Stimulated activated naive CD4-positive, alpha-beta T cell (primary cell): ENCODE results near the gene H19.

Experiments
- DNase-seq, 6 experiments: peaks; one replicate each; lab custom pipeline; 2025; lab: John Stamatoyannopoulos, UW

The H19 gene

GRCh38 chr11:1982873-1983600 lies 14.6 kb downstream of the H19 start:
- no peak for DNase-seq

DNA sequence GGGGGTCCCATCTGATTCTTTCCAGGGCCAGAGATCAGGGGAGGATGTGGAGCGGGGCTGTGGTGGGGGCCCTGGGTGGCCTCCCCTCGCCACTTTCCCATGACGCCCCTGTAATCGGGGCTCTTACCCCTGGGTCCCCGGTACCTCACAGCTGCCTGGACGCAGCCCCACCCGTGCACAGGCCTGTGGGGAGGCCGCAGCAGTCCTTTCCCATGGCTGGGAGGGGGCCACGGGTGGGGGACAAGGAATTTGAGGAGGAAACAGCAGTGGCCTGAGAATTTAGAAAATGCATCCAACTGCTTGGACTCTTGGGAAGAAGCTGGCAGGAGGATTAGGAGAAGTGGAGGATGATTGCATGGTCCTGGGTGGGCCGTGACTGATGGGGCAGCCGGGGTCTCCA lies 18.0 kb downstream of the H19 start:
- no peak for DNase-seq

- no peak for DNase-seq
Observed at GRCh38 chr11:1978720-1979473, 18.7 kb downstream of the H19 start.

DNA sequence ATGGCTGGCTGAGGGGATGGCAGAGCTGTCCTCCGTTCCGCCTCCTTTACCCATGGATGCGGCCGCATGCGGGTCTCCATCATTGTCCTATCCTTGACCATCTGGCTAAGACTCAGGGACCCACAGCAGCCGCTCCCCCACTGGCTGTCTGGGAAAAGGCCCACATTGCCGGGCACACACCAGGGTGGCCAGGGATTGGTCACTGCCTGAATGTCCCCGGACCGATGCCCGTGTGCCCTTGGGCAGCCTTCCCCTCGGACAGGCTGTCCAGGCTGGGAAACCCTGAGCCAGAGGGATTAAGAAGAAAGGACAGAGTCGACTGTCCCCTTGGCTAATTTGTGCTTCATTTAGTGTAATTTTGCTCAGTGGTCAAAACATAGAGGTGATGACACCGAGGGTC lies 22.5 kb downstream of the H19 start:
- DNase-seq, result no peak

- DNase-seq, result no peak
Observed at GRCh38 chr11:1970956-1971355, 26.7 kb downstream of the H19 start.

GRCh38 chr11:1969776-1970175 lies 27.9 kb downstream of the H19 start:
- DNase-seq, result no peak

GRCh38 chr11:1969035-1969434 lies 28.6 kb downstream of the H19 start:
- DNase-seq, result no peak

GRCh38 chr11:1968454-1969002 lies 29.1 kb downstream of the H19 start:
- DNase-seq, result no peak

DNA sequence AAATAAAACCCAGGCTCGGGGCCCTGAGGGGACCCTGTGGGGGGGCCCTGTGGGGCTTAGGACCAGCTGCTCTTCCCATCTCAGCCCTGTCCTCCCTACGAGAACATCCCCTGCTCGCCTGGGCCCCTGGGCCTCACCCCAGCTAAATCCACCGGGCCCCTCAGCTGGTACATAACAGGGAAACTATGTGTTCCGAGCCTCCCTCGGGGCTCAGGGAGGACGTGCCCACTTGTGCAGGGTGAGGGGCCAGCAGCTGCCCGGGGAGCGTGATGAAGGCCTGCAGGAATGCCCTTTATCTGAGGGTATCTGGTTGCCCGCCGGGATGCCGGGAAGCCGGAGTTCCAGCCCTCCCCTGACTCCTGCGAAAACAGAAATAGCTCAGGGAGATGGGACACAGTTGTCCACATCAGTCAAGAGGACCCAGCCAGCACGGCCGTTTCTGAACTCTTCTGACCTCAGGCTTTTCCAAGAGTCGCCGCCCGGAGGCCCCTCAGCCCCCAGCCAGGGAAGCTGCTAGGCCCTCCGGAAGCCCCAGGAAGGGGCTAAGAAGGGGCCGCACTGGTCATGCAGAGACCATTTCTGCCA lies 29.9 kb downstream of the H19 start:
- no peak for DNase-seq

DNA sequence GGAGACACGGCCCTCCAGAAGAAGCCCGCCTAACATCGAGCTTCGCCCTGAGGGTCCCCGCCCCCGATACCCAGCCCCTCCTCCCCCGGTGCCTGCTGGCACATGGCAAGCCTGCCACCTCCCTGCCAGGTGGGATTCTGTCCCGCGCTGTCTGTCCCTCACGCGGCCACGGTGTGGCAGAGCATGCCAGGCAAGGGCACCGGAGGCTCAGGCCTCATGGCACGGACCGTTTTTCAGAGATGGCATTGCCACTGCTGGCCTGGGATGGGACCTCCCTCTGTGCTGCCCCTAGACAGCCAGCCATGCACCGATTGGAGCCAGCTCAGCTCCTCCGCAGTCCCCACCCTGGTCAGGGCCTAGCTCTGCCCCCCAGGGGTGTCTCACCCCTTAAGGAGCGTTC lies 31.1 kb downstream of the H19 start:
- no peak for DNase-seq

DNA sequence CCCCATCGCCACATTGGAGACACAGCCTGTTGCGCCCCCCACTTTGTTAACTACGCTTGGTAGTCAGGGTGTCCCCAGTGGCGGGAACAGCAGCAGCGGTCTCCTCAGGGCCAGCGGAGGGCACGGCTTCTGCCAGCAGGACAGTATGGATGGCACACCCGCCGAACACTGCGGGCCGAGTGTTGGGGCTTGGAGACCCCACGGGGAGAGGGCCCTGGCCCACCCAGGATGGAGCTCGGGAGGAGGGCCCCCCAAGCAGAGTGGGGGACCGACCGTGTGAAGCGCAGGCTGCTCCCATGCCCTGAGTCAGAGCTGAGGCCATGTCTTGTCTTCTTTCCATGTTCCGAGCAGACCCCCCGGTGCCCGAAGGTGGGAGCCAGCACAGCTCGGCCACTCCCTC lies 32.7 kb downstream of the H19 start:
- DNase-seq, result no peak

DNA sequence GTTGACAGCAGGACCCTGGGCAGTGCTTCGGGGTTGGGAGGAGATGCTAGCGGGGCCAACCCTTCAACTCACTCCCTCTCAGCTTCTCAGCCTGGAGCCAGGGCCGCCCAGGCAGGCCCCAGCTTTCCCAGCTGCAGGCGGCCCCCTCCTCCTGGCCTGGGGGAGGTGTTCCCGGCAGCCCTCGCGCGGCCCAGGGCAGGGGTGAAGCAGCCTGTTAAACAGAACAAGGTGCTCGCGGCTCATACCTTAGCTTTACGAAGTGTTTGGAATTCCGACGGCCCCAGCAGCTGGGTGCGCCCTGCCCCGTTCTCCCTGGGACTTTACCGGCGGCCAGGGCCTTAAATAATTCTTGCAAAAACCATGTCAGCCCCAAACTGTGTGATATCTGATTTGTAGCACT lies 33.3 kb downstream of the H19 start:
- no peak for DNase-seq

- DNase-seq, result no peak
Observed at GRCh38 chr11:1963864-1964263, 33.8 kb downstream of the H19 start.

DNA sequence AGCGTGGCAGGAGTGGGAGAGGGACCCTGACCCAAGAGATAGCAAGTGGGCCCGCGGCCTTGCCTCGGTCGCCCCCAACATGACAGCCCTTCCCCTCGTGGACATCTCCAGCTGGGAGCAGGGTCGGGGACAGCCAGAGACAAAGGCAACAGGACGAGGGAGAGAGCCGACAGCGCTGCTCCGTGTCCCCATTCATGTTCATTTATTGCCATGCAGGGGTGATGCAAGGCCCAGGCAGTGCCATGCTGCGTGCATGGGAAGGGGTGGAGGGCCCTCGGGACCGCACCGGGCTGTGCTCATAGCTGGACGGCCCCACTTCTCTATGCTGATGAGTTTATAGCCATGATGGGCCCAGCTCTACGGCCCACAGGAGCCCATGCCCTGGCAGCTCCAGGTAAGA lies 37.9 kb downstream of the H19 start:
- no peak for DNase-seq

DNA sequence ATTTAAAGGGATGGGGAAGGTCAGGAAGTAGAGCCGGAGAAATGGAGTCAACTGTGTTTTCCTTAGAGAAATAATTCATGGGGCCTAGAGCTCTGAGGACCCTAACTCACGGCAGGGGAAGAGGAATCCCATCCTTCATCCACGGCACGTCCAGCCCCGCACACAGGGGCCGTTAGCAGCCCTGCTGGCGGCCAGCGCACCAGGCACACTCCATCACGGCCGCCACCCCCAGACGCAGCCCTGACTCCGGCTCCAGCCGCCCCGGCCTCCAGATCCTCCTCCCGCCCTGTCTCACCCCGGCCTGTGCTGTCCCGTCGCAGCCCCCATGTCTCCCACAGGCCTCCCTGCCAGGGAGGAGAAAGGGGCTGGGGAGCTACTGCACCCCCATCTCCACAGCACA lies 39.3 kb downstream of the H19 start:
- DNase-seq, result no peak

DNA sequence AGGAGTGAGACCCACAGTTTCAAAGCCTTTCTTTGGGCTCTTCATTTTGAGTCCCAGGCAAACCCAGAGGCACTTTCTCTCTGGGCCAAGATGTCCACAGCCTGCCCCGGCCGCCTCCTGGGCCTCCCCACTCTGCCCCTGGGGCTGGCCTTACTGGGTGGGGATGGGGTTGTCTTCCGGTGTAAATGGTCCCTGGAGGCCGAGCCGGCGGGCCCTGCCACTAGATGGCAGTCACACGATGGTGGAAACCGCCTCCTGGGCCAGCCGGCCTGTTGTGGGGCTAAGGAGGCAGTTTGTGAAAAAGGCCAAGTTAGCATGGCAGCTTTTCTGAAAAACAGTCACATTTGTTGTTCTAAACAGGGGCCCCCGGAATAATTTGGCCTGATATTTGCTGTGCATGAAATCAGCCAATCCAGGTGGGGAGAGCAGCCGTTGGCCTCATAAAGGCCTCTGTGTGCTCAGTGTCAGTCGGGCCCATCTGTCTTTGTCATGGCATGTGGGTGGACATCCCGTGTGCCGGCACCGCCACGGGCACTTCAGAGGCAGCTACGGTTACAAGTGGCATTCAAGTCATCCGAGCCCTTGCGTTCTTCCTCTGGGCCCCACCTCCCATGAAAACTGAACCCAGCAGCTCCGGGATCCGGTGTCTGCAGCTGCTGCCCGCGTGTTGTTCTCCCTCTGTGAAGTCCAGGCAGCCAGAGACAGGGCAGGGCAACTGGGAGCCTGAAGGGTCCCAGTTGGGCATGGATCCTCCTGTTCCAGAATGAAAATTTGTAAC lies 44.0 kb downstream of the H19 start:
- no peak for DNase-seq

- DNase-seq, result no peak
Observed at GRCh38 chr11:1952806-1953482, 44.7 kb downstream of the H19 start.

DNA sequence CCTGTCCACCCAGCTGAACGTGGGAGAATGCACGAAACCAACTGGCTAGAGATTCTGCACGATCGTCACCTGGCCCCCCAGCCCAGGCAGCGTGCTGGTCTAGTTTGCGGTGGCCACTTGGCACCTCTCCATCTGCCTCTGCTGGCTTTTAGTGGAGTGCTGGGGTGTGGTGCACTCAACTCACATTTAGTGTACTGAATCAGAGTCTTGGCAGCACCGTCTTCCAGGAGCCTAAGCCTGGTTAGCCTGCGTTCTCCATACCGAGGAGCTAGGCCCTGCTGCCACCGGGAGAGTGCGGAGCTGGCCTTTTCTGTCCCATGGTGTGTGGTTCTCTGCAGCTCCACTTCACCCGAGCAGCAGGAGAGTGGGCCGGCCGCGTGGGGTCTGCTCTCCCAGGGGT lies 47.7 kb downstream of the H19 start:
- no peak for DNase-seq

- DNase-seq, result no peak
Observed at GRCh38 chr11:1949302-1949701, 48.3 kb downstream of the H19 start.

DNA sequence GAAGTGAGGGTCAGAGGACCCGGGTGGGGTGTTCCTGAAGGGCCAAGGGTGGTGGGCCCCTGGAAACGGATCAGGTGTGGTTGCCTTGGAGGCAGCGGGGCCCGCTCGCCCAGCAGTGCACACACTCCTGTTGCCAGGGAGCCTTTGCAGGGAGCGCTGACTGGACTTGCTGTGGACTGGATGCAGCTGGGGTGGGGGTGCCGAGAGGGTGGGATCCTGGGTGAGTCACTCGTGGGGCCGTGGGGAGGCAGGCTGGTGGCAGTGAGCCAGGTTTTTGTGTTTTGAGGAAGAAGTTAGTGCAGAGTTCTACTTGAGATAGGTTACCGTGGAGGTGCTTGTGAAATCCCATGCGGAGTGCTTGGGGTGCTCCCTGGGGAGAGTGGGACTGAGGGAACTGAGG lies 49.3 kb downstream of the H19 start:
- DNase-seq, result no peak

DNA sequence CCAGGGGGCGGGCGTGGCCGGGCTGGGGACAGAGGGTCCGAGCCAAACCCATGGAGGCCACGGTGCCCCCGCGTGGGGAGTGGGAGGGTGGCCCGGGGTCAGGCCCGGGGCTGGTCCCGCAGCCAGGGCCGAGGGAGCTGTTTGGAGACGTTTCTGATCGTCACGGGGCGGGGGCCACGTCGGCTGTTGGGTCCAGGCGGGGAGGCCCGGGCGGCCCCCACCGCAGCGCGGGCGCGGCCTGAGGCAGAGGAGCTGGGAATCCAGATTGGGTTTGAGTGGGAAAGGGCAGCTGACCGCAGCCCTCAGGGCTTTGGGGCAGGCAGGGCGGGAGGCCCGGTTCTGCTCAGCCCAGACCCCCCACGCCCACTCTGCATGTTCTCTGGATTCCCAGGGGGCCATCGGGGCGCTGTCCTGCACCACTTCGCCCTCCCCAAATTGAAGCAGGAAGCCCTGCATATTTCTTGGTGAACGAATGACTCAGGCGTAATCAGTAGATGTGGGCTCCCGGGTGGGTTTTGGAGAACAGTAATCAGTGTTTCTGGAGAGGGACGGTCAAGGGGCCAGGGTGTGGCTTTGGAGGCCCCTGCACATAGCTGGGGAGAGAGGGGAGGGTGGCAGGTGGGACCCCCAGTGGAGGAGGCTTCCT lies 49.9 kb downstream of the H19 start:
- no peak for DNase-seq
